PFSK-1 (cell line): Measurements from ENCODE around the gene SLC16A7.

ENCODE experiments used
- POLR2AphosphoS5 ChIP-seq: IDR thresholded peaks from 2 replicates; pipeline ENCODE4 v1.6.1; 2012; ENCODE audit warnings: low read depth, mild to moderate bottlenecking, control low read depth, low read length, moderate library complexity
- TAF1 ChIP-seq: IDR thresholded peaks from 2 replicates; pipeline ENCODE4 v1.6.1; 2012; ENCODE audit warnings: low read length, control low read depth, borderline replicate concordance; ENCODE audit not compliant: insufficient read depth
- TF ChIP-seq, protein P1 (sequence below), 2 experiments: IDR thresholded peaks; 2 replicates each; pipeline versions ENCODE4 v1.6.1 to v1.8.0; 2011 to 2012; ENCODE audit warnings: low read depth in 2 of 2, low read length in 2 of 2, control low read depth in 1 of 2, inconsistent platforms in 1 of 2, mild to moderate bottlenecking in 1 of 2, moderate library complexity in 1 of 2; ENCODE audit not compliant: insufficient read depth in 1 of 2

DNA sequence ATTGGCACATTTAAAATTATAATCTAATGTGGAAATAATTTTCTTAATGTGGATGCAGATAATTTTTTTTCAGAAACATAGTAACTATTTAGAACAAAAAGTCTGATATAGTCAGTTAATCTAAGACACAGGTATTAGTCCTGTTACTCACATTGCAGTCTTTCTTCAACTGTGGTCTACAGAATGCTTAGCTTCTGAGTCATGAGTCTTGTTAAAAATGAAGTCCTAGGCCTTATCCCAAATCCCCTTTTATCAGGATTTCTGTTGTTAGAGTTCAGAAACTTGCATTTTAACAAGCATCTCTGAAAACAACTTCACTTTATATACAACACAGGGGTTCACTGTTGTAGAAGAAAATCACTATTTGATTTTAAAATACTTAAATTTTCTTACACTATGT, 112.2 kb downstream of the SLC16A7 start:
- TF ChIP-seq, protein P1, sequence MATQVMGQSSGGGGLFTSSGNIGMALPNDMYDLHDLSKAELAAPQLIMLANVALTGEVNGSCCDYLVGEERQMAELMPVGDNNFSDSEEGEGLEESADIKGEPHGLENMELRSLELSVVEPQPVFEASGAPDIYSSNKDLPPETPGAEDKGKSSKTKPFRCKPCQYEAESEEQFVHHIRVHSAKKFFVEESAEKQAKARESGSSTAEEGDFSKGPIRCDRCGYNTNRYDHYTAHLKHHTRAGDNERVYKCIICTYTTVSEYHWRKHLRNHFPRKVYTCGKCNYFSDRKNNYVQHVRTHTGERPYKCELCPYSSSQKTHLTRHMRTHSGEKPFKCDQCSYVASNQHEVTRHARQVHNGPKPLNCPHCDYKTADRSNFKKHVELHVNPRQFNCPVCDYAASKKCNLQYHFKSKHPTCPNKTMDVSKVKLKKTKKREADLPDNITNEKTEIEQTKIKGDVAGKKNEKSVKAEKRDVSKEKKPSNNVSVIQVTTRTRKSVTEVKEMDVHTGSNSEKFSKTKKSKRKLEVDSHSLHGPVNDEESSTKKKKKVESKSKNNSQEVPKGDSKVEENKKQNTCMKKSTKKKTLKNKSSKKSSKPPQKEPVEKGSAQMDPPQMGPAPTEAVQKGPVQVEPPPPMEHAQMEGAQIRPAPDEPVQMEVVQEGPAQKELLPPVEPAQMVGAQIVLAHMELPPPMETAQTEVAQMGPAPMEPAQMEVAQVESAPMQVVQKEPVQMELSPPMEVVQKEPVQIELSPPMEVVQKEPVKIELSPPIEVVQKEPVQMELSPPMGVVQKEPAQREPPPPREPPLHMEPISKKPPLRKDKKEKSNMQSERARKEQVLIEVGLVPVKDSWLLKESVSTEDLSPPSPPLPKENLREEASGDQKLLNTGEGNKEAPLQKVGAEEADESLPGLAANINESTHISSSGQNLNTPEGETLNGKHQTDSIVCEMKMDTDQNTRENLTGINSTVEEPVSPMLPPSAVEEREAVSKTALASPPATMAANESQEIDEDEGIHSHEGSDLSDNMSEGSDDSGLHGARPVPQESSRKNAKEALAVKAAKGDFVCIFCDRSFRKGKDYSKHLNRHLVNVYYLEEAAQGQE (IDR thresholded peaks at IDR 0.05; ENCODE audit: insufficient read depth in 1 of 2, low read depth in 2 of 2, low read length in 2 of 2) = no peak
- TF ChIP-seq POLR2AphosphoS5 = no peak
- no peak for TF ChIP-seq TAF1
